ENCODE data around the gene SPOP.
A peak's percentile ranks its signal among the peaks of the same experiment; 100 is the strongest.

SPOP gene

GRCh38 chr17:49612726-49613125, 65.2 kb downstream of the SPOP start:
- no peak for DNase-seq

- DNase-seq = no peak
These were observed 66.9 kb downstream of the SPOP start for GRCh38 chr17:49610883-49611584.

GRCh38 chr17:49604314-49604869, 73.5 kb downstream of the SPOP start:
- DNase-seq = no peak

- no peak for DNase-seq
These were observed 74.2 kb downstream of the SPOP start for GRCh38 chr17:49603720-49604119.

GRCh38 chr17:49603238-49603637, 74.7 kb downstream of the SPOP start:
- peak; percentile 4 for DNase-seq

- no peak for DNase-seq
These were observed 75.1 kb downstream of the SPOP start for GRCh38 chr17:49602783-49603182.

GRCh38 chr17:49600949-49601348, 76.9 kb downstream of the SPOP start:
- DNase-seq = no peak

GRCh38 chr17:49598918-49599317, 79.0 kb downstream of the SPOP start:
- DNase-seq = no peak

- DNase-seq = no peak
These were observed 79.8 kb downstream of the SPOP start for GRCh38 chr17:49597928-49598655.

- DNase-seq = no peak
These were observed 80.5 kb downstream of the SPOP start for GRCh38 chr17:49597436-49597835.

- no peak for DNase-seq
These were observed 81.2 kb downstream of the SPOP start for GRCh38 chr17:49596613-49597244.

GRCh38 chr17:49595980-49596379, 81.9 kb downstream of the SPOP start:
- DNase-seq = no peak

GRCh38 chr17:49595328-49595727, 82.6 kb downstream of the SPOP start:
- no peak for DNase-seq

- DNase-seq = no peak
These were observed 85.6 kb downstream of the SPOP start for GRCh38 chr17:49592263-49592662.

GRCh38 chr17:49590874-49591273, 87.0 kb downstream of the SPOP start:
- DNase-seq = no peak

- DNase-seq = no peak
These were observed 88.3 kb downstream of the SPOP start for GRCh38 chr17:49589577-49589927.

- DNase-seq = no peak
These were observed 88.9 kb downstream of the SPOP start for GRCh38 chr17:49588726-49589576.

- no peak for DNase-seq
These were observed 89.6 kb downstream of the SPOP start for GRCh38 chr17:49588312-49588711.

- no peak for DNase-seq
These were observed 90.4 kb downstream of the SPOP start for GRCh38 chr17:49587366-49588073.

- DNase-seq = no peak
These were observed 92.4 kb downstream of the SPOP start for GRCh38 chr17:49585422-49586027.

- no peak for DNase-seq
These were observed 94.0 kb downstream of the SPOP start for GRCh38 chr17:49583889-49584288.

GRCh38 chr17:49583226-49583625, 94.7 kb downstream of the SPOP start:
- no peak for DNase-seq

All from midbrain (tissue), 1 donor.